HG02759 (cell line): Measurements from ENCODE around the gene SERPINB7.
"Not testable (repeated sequence)": the region's sequence is repeated elsewhere in the genome, so short reads cannot be mapped to it uniquely, and the experiment has no call there.

Experiments used
- ATAC-seq: cut with Tn5 transposase; IDR thresholded peaks from one replicate; pipeline ENCODE4 v1.9.1; 2021; ENCODE audit warnings: mild to moderate bottlenecking, moderate library complexity; ENCODE audit not compliant: unreplicated experiment

The SERPINB7 gene, protein sequence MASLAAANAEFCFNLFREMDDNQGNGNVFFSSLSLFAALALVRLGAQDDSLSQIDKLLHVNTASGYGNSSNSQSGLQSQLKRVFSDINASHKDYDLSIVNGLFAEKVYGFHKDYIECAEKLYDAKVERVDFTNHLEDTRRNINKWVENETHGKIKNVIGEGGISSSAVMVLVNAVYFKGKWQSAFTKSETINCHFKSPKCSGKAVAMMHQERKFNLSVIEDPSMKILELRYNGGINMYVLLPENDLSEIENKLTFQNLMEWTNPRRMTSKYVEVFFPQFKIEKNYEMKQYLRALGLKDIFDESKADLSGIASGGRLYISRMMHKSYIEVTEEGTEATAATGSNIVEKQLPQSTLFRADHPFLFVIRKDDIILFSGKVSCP

DNA sequence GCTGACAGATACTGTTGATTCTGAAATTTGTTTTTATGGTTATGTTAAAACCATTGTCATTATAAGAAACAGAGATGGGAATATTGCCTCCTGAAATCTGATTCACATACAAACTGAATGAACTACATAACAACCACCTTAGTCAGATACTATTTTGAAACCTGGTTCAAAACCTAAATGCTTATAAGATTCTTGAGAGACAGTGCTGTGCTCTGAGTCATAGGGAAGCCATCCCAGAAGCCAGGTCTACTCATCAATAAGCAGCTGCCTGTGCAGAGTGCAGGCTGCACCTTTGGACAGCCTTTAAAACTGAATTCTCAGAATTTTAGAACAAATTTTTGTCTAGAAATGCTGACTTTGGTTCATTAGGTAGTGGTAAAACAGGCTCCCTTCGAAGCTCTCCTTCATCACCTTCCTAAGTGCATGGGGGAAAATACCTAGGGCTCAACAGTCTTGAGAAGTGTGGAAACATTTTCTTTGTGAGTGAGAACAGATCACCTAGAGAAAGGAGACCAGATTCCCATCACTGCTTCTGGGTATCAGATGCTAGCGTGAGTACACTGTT, at the start of gene SERPINB7:
Gene SERPINB7 (plus strand): TSS at position 253 of the 565 bp plus-strand sequence. CDS start 6,955 bp downstream, outside the sequence.
- no peak for ATAC-seq

- no peak for ATAC-seq
These were observed 49.3 kb upstream of the SERPINB7 start for GRCh38 chr18:63725682-63726480.

DNA sequence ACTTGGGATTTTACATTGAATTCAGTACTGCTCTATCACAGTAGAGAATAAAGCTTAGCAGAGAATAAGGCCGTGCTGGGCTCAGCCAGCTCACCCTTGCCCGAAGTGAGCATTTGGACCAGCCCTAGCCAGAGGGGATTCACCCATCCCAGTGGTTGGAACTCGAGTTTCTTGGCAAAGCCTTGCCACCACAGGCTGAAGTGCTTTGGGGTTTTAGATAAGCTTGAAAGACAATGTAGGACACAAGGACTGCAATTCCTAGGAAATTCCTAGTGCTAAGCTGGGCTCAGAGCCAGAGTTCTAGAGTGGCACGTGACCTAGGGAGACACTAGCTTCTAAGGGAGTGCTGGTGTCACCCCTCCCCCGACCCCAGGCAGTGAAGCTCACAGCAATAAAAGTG, 44.4 kb upstream of the SERPINB7 start:
- ATAC-seq = no peak

DNA sequence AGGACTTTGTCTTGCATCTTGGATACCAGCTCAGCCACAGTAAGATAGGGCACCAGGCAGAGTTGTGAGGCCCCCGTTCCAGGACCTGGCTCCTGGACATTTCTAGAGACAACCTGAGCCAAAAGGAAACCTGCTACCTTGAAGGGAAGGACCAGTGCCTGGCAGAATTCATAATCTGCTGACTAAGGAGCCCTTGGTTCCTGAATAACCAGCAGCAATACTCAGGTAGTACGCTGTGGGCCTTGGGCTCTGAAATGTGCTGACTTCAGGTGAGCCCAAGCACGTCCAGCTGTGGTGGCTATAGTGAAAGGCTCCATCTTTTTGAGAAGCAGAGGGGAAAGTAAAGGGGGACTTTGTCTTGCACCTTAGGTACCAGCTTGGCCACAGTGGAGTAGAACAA, 44.0 kb upstream of the SERPINB7 start:
- no peak for ATAC-seq

DNA sequence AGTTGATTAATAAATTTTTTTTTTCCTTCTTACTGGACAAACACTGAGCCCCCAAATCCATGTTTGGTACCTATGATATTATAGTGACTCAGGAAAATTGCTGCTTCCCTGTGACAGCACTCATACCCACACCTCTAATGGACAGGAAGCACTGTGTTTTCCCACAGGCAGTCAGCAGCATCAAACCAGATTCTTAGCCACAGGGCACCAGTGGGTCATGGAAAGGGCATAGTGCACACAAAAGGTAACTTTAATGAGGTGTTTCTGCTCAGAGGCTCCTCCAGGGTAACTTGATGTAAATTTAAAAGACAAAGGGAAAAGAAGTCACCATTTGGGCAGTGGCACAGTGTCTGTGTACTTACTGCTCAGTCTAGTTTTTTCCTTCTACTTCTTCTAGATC, 38.3 kb upstream of the SERPINB7 start:
- ATAC-seq = no peak

DNA sequence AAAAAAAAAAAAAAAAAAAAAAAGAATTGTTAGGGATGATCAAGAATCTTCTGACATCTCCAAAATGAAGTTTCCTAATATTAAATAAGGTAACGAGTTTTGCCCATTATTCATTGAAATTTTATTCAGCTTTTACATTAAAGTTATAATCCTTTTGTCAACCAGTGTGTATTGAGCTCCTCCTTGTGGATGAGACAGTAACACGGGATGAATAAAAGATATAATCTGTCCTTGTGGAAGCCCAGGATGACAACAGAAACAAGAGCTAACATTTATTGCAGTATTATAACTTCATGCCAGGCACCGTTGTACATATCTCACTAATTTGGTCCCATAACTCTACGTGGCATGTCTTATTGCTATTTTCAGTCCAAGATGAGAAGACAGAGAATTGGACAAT, 33.4 kb upstream of the SERPINB7 start:
- ATAC-seq = no peak

GRCh38 chr18:63747006-63747405, 28.2 kb upstream of the SERPINB7 start:
- no peak for ATAC-seq

DNA sequence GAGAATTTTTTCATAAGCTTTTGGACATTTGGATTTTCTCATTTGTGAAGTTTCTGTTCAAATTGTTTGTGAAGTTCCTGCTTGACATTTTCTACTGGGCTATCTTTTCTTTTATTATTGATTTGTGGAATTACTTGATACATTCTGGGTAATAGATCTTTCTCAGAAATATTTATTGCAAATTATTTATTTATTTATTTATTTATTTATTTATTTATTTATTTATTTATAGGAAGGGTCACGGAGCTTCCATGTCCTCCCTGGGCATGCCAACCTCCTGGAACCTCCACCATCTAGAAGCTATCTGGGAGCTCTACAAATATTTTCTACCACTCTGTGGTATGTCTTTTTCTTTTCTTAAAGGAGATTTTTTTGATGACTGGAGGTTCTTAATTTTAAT, 25.7 kb upstream of the SERPINB7 start:
- ATAC-seq = no peak

GRCh38 chr18:63752636-63753035, 22.6 kb upstream of the SERPINB7 start:
- no peak for ATAC-seq

DNA sequence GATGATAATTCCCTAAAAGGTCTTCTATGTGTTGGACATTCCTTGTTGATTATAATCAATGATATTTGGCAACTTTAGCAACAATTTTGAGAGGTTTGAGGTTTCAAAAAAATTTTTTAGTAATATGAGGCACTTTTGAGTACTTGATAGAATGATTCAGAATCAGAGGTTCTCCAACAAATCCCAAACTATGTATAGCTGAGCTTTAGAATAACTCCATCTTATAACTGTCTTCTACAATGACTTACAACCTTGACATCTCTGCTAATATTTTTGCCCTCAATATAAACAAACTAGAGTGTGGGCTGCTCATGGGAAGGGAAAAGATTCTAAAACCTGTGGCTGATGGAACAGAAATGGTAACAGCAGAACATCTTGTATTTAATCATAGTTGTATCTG, 21.5 kb upstream of the SERPINB7 start:
- ATAC-seq = no peak

- ATAC-seq = no peak
These were observed 17.7 kb upstream of the SERPINB7 start for GRCh38 chr18:63757541-63757940.

DNA sequence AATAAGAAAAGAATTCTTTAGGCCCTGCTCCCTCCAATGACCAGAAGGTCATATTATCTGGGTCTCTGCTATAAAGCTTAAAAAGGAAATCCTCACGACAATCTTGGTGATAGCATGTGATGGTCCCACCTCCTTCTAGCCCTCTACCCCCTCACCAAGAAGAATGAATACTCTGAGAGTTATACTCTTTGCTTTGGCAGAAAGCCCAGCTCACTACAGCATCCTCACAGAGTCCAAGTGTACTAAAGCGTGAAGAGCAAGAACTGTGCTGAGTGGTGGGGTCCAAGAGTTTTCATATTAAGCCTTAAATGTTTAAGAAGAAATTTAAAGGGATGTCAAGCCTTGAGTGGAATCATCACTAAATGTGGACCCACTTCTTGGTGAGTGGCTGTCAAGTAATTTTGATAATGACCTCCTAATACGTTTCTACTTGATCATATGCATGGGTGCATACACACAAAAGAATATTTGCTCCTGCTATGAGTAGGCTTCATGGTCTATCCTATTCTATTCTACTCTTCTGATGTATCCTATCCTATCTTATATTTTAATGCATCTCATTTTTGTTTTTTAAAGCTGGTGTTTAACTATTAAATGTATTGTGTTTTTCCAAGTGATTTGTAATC, 16.5 kb upstream of the SERPINB7 start:
- no peak for ATAC-seq

DNA sequence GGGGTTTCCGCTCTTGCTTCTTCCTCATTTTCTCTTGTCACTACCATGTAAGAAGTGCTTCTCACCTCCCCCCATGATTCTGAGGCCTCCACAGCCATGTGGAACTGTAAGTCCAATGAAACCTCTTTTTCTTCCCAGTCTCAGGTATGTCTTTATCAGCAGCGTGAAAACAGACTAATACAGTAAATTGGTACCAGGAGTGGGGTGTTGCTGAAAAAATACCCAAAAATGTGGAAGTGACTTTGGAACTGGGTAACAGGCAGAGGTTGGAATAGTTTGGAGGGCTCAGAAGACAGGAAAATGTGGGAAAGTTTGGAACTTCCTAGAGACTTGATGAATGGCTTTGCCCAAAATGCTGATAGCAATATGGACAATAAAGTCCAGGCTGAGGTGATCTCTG, 15.4 kb upstream of the SERPINB7 start:
- not testable (repeated sequence) for ATAC-seq

DNA sequence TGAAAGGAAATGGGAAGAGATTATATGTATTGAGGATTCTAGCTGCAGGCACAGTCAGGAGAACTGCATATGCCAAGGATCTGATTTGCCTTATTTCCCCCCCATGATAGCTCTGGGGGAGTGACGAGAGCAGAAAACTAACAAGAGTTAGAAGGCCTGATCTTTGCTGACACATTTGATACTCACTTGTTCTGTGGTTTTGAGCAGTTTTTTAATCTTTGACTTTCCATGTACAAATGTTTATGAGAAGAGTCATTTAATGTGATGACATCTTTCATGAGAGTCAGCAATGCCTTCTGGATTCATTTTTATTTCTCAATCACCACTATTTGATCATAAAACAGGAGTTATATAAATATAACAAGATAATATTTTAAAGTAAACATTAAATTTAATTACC, 12.7 kb upstream of the SERPINB7 start:
- ATAC-seq = no peak

- ATAC-seq = no peak
These were observed 11.2 kb upstream of the SERPINB7 start for GRCh38 chr18:63763831-63764600.

DNA sequence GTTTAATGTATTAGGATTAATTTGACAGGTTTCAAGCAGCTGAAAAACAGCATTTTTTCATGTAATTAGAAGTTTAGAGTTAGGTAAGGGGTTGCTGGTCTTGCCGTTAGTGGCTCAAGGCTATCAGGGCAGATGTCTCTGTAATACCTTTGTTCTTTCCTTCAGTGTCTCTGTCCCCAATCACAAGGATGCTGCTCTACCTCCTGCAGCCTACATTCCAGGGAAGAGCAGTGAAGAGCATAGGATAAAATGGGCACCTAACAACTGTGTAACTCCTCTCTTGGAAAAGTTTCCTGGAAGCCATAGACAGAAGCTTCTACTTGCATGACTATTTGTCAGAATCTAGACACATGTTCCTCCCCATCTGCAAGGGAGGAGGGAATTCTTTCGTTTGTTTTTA, 9.4 kb upstream of the SERPINB7 start:
- ATAC-seq = no peak

DNA sequence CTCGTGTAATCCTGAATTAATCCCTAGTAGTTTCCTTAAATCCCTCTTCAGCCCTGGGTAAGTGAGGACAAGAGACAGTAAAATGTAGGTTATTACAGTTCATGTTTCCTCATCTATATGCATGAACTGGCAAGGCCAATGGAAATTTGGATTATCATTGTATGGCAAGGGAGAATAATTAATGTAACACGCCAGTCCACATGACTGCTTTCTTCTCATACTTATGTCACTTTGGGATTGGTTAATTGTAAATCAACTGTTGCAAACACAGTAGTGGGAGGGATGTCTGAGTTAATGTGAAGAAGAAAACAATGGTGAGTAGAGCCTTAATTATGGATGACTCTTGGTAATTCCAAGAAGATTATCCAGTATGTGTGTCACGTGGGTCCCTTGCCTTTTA, 1.7 kb upstream of the SERPINB7 start:
- no peak for ATAC-seq

- ATAC-seq = no peak
These were observed 707 bp upstream of the SERPINB7 start for GRCh38 chr18:63774511-63774910.

- no peak for ATAC-seq
These were observed 4.2 kb downstream of the SERPINB7 start for GRCh38 chr18:63779386-63779785.

- ATAC-seq = no peak
These were observed 8.2 kb downstream of the SERPINB7 start for GRCh38 chr18:63783394-63783793.
